Peyer's patch (tissue), 4 donors: ENCODE measurements around the gene SPHK1. TPM values are rescaled to one million over a fixed set of nuclear protein-coding genes. Genes with fewer than 3 reads are reported as not detected.
A peak's percentile ranks its signal among the peaks of the same experiment; 100 is the strongest.

ENCODE experiments used
- DNase-seq, 3 donors: peaks; one replicate each; pipeline ENCODE4 v3.0.0-alpha.2; 2017 to 2019
- H3K27ac ChIP-seq, 4 donors: fragments of 200-600 bp; sonication (generic); one replicate each; pipeline ENCODE4 v1.5.1; 2016 to 2019
- H3K27me3 ChIP-seq, 2 donors: fragments of 200-600 bp; sonication (generic); one replicate each; pipeline ENCODE4 v1.5.1; 2019
- H3K36me3 ChIP-seq, 3 donors: fragments of 200-600 bp; sonication (generic); one replicate each; pipeline ENCODE4 v1.5.1; 2016 to 2019
- H3K4me1 ChIP-seq, 4 donors: fragments of 200-600 bp; sonication (generic); one replicate each; pipeline ENCODE4 v1.5.1; 2016 to 2019
- H3K4me3 ChIP-seq, 4 donors: fragments of 200-600 bp; sonication (generic); 1 replicate in 3 of 4; 2 replicates in 1 of 4; pipeline ENCODE4 v1.5.1; 2016 to 2019; ENCODE audit warnings: mild to moderate bottlenecking in 1 of 4
- H3K9me3 ChIP-seq, 4 donors: fragments of 200-600 bp; sonication (generic); one replicate each; pipeline ENCODE4 v1.5.1; 2016 to 2019; ENCODE audit warnings: mild to moderate bottlenecking in 1 of 4
- CTCF ChIP-seq, 6 experiments: fragments of 450-650 bp in 4 of 6; fragments of 200-600 bp in 2 of 6; sonication (generic) in 1 of 6; IDR thresholded peaks; one replicate each; pipeline ENCODE4 v1.5.1; 2017 to 2019; ENCODE audit warnings: antibody characterized with exemption in 6 of 6, mild to moderate bottlenecking in 3 of 6, moderate library complexity in 1 of 6
- POLR2A ChIP-seq, 2 donors: fragments of 450-650 bp; IDR thresholded peaks; one replicate each; pipeline ENCODE4 v1.5.1; 2017; ENCODE audit warnings: antibody characterized with exemption in 2 of 2, mild to moderate bottlenecking in 2 of 2, moderate library complexity in 2 of 2
- total RNA-seq, 4 donors: library from RNA; depleted of rRNA; stranded (reverse); fragments of >200 nt; gene quantifications; one replicate each; pipeline ENCODE4 v1.1.0, GENCODE V29; 2016

SPHK1 gene
- total RNA-seq, 4 donors from 2014 or later, result 0.53 to 5.9 (median 3.8) TPM

- Histone ChIP-seq H3K4me3 (no peak overlapping the region), H3K36me3 (no peaks in the 10 kb centered on the region), H3K27ac (no peak overlapping the region), H3K9me3 (no peaks in the 10 kb centered on the region), H3K4me1 (peaks cover 2 to 25% (median 12%) of the 10 kb centered on the region in 4 donors), H3K27me3 (no peaks in the 10 kb centered on the region)
- TF ChIP-seq CTCF (IDR thresholded peaks at IDR 0.05) (no peak), POLR2A (IDR thresholded peaks at IDR 0.05) (no peak)
- no peak for DNase-seq
Measured at GRCh38 chr17:76379646-76380376, 4.6 kb upstream of the SPHK1 start.

DNA sequence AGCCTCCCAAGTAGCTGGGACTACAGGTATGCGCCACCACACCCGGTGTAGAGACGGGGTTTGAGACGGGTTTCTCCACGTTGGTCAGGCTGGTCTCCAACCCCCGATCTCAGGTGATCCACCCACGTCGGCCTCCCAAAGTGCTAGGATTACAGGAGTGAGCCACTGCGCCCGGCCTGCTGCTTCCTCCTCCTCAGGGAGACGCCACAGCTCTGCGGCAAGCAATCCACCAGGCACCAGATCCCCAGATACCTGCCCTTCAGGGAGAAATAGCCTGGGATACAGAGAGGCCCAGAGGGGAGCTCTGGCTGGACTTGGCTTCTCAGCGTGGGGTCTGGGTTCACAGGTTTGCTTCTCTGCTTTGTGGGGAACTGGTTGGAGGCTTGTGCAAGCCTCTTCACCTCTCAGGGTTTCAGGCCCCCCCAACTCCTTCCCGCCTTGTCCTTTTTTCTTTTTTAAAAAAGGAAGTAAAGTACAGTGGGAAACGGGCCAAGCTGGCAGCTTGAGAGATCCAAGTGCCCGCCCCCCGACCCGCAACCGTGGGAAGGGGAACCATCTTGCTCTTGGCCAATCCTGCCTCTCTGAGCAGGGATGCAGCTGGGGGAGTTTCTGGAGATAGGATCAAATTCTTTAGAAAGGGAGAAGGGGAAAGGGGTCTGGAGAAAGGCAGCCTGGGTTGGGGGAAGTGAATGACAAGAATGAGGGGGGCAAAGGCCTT lies 2.6 kb upstream of the SPHK1 start:
- TF ChIP-seq CTCF (IDR thresholded peaks at IDR 0.05) (no peak), POLR2A (IDR thresholded peaks at IDR 0.05) (no peak)
- no peaks in the 10 kb centered on the region for H3K9me3 ChIP-seq
- H3K4me3 ChIP-seq, result no peak overlapping the region
- H3K27ac ChIP-seq, result peak overlapping the region in 2 of 4 donors; percentile 72 to 79
- DNase-seq, result no peak
- H3K36me3 ChIP-seq, result no peaks in the 10 kb centered on the region
- H3K27me3 ChIP-seq, result no peaks in the 10 kb centered on the region
- peaks cover 3 to 41% (median 20%) of the 10 kb centered on the region in 4 donors for H3K4me1 ChIP-seq

- DNase-seq, result no peak
- H3K27me3 ChIP-seq, result no peaks in the 10 kb centered on the region
- peak overlapping the region; percentile 60 to 79 (median 72) for H3K27ac ChIP-seq
- H3K9me3 ChIP-seq, result no peaks in the 10 kb centered on the region
- TF ChIP-seq POLR2A (IDR thresholded peaks at IDR 0.05) (no peak), CTCF (IDR thresholded peaks at IDR 0.05) (no peak)
- H3K4me3 ChIP-seq, result peak overlapping the region in 3 of 4 donors; percentile 64 to 76 (median 70)
- no peaks in the 10 kb centered on the region for H3K36me3 ChIP-seq
- peaks cover 3 to 41% (median 20%) of the 10 kb centered on the region in 4 donors for H3K4me1 ChIP-seq
Measured at GRCh38 chr17:76382351-76382802, 2.0 kb upstream of the SPHK1 start.

DNA sequence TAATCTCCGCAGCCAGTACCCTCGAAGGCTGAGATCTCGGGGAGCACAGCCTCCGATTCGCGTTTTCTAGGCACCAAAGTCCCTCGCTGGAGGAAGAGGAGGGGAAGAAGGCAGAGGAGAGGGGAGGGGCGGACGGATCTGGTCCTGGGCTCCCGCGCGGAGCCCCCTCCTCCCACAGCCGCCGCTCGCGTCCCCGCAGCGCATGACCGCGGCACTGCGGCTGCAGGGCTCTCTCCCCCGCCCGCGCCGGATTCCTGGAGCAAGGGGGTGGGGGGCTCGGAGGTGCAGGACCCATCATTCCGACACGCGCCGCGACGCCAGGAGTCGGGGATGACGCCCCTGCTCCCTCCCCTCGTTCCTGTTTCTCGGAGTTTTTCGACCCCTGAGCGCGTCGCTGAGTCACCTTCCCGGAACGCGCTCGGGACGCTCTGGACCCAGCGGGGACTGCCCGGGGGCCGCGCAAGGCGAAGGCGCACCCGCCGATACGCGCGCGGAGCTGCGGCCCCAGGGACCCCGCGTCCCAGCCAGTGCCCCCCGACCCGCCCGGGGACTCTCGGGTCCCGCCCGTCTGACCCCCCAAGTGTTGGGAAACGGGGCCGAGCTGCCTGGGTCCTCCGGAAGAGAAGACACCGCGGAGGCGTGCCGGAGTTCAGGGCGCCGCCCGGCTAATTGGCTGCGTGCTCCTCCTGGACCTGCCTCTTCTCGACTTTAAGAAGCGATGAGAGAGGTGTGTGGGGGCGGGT lies 1.4 kb upstream of the SPHK1 start:
- no peaks in the 10 kb centered on the region for H3K36me3 ChIP-seq
- peaks cover 3 to 41% (median 20%) of the 10 kb centered on the region in 4 donors for H3K4me1 ChIP-seq
- DNase-seq, result peak; percentile 32 to 81 (median 76)
- no peaks in the 10 kb centered on the region for H3K9me3 ChIP-seq
- H3K27me3 ChIP-seq, result no peaks in the 10 kb centered on the region
- peak overlapping the region; percentile 50 to 76 (median 67) for H3K4me3 ChIP-seq
- TF ChIP-seq POLR2A (IDR thresholded peaks at IDR 0.05) (no peak), CTCF (IDR thresholded peaks at IDR 0.05) (no peak)
- peak overlapping the region; percentile 60 to 79 (median 72) for H3K27ac ChIP-seq

GRCh38 chr17:76383546-76384221 lies 725 bp upstream of the SPHK1 start:
- DNase-seq, result peak; percentile 38 to 61 (median 56)

More at GRCh38 chr17:76383546-76384221, 725 bp upstream of the SPHK1 start:
- Histone ChIP-seq H3K27me3 (no peaks in the 10 kb centered on the region), H3K27ac (peak overlapping the region; percentile 60 to 79 (median 72)), H3K36me3 (no peaks in the 10 kb centered on the region), H3K9me3 (no peaks in the 10 kb centered on the region), H3K4me3 (peak overlapping the region; percentile 50 to 76 (median 67)), H3K4me1 (peaks cover 3 to 41% (median 20%) of the 10 kb centered on the region in 4 donors)
- TF ChIP-seq CTCF (IDR thresholded peaks at IDR 0.05) (peak in 2 of 6 experiments; percentile 14 to 29), POLR2A (IDR thresholded peaks at IDR 0.05) (no peak)
